ENCODE data around the gene TMEM238. TPM values are rescaled to one million over a fixed set of nuclear protein-coding genes. Genes with fewer than 3 reads are reported as not detected.

The TMEM238 gene
- total and polyA plus RNA-seq, 10 of the 15 experiments (the other 5 are each of a cell fraction or from before 2014, with no cell fraction given), result 0.05 to 16.9 (median 0.58) TPM; not detected in 1

DNA sequence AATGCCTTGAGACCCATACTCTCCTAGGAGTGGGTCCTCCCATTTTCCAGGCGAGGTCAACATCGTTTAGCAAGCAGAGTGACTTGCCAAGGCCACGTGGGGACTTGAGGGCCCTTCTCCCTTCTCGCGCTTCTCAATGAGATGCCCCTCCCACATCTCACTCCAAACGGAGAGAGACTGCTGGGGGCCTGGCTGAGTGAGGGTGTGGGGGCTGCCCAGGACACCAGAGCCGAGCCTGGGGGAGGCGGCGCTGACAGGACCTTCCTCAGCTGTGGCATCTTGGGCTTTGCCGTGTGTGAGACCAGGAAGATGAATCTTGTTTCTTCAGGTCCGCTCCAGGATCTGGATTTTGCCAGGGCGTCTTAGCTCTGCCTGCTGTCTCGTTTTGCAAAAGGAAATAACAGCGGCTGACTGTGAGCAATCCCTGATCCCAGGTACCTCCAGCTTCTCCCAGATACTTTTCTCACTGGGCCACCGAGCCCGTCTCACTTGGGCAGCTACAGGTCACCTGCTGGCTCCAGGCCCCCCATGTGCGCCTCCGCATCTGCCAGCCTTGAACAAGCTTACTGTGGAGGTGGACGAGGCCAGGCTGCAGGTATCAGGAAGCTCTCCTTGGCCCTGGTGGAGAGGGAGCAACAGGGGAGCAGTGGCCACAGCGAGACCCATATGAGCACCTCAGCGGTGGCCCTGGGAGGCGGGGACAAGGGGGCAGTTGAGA is 35.6 kb downstream of the TMEM238 start:
- CTCF ChIA-PET, result interaction anchor here (0.6 to 0.7 kb wide), 2 partner anchors 47 to 57 kb away, joined by 3 to 4 read pairs; no protein-coding TSS in a partner anchor
- H3K79me2 ChIP-seq (ENCODE audit: control insufficient read depth, insufficient read depth, low read length), result no peaks in the 10 kb centered on the region
- intact Hi-C loops (cut with micrococcal nuclease; ENCODE audit: unreplicated experiment) (no loop called here), in situ Hi-C loops (cut with MboI) (no loop called here)
- POLR2A ChIA-PET, result interaction anchor here (1.0 to 1.4 kb wide), 2 partner anchors 9 to 52 kb away, joined by 3 read pairs; partner anchors contain the start of gene KMT5C
- no peak for TF ChIP-seq BHLHE40 (IDR thresholded peaks at IDR 0.05; ENCODE audit: borderline replicate concordance in 1 of 2, low read depth in 2 of 2, low read length in 1 of 2)
- no peak for TF ChIP-seq ZSCAN29 (IDR thresholded peaks at IDR 0.05)
- no peak for TF ChIP-seq SIN3A (IDR thresholded peaks at IDR 0.05; ENCODE audit: low read depth, low read length)
- no peak for TF ChIP-seq NFXL1 (IDR thresholded peaks at IDR 0.05; ENCODE audit: borderline replicate concordance)
- no peak for TF ChIP-seq ETV6 (conservative IDR thresholded peaks at IDR 0.05 in 1 of 2, IDR thresholded peaks at IDR 0.05 in 1 of 2; ENCODE audit: borderline replicate concordance in 1 of 2, low read depth in 1 of 2)
- TF ChIP-seq SPI1 (IDR thresholded peaks at IDR 0.05; ENCODE audit: borderline replicate concordance, insufficient read depth, low read depth, low read length), result no peak
- TF ChIP-seq, protein P1, sequence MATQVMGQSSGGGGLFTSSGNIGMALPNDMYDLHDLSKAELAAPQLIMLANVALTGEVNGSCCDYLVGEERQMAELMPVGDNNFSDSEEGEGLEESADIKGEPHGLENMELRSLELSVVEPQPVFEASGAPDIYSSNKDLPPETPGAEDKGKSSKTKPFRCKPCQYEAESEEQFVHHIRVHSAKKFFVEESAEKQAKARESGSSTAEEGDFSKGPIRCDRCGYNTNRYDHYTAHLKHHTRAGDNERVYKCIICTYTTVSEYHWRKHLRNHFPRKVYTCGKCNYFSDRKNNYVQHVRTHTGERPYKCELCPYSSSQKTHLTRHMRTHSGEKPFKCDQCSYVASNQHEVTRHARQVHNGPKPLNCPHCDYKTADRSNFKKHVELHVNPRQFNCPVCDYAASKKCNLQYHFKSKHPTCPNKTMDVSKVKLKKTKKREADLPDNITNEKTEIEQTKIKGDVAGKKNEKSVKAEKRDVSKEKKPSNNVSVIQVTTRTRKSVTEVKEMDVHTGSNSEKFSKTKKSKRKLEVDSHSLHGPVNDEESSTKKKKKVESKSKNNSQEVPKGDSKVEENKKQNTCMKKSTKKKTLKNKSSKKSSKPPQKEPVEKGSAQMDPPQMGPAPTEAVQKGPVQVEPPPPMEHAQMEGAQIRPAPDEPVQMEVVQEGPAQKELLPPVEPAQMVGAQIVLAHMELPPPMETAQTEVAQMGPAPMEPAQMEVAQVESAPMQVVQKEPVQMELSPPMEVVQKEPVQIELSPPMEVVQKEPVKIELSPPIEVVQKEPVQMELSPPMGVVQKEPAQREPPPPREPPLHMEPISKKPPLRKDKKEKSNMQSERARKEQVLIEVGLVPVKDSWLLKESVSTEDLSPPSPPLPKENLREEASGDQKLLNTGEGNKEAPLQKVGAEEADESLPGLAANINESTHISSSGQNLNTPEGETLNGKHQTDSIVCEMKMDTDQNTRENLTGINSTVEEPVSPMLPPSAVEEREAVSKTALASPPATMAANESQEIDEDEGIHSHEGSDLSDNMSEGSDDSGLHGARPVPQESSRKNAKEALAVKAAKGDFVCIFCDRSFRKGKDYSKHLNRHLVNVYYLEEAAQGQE (IDR thresholded peaks at IDR 0.05; ENCODE audit: low read depth, low read length), result no peak
- TF ChIP-seq, protein P2, sequence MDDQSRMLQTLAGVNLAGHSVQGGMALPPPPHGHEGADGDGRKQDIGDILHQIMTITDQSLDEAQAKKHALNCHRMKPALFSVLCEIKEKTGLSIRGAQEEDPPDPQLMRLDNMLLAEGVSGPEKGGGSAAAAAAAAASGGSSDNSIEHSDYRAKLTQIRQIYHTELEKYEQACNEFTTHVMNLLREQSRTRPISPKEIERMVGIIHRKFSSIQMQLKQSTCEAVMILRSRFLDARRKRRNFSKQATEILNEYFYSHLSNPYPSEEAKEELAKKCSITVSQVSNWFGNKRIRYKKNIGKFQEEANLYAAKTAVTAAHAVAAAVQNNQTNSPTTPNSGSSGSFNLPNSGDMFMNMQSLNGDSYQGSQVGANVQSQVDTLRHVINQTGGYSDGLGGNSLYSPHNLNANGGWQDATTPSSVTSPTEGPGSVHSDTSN (IDR thresholded peaks at IDR 0.05; ENCODE audit: insufficient replicate concordance, low read depth, low read length), result no peak
- TF ChIP-seq YBX1 (IDR thresholded peaks at IDR 0.05), result no peak
- no peak for TF ChIP-seq CREM (IDR thresholded peaks at IDR 0.05; ENCODE audit: low read depth)
- no peak for TF ChIP-seq KAT2A (conservative IDR thresholded peaks at IDR 0.05; ENCODE audit: control insufficient read depth, low read depth, low read length)
- TF ChIP-seq BMI1 (IDR thresholded peaks at IDR 0.05; ENCODE audit: borderline replicate concordance), result no peak
- TF ChIP-seq, protein P3, sequence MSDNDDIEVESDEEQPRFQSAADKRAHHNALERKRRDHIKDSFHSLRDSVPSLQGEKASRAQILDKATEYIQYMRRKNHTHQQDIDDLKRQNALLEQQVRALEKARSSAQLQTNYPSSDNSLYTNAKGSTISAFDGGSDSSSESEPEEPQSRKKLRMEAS (IDR thresholded peaks at IDR 0.05; ENCODE audit: low read depth, low read length), result no peak
- H3K27me3 ChIP-seq (replicated peaks in 1 of 2; ENCODE audit: control insufficient read depth in 2 of 2, insufficient read depth in 2 of 2, low read length in 1 of 2), result peaks cover 4 to 5% of the 10 kb centered on the region in 2 experiments; a peak in 3 of 4 replicates
- FAIRE-seq (no peak), DNase-seq (ENCODE audit: low read depth, low spot score) (no peak), ATAC-seq (no peak)
- no peak overlapping the region for H3K9ac ChIP-seq (ENCODE audit: control insufficient read depth, insufficient read depth, low read length)
- no peaks in the 10 kb centered on the region; a peak in 1 of 4 replicates for H3K36me3 ChIP-seq (ENCODE audit: control insufficient read depth in 2 of 2, insufficient read depth in 2 of 2, low read length in 1 of 2)
- H2AFZ ChIP-seq (ENCODE audit: control insufficient read depth, low read depth, low read length), result no peak overlapping the region
- no peaks in the 10 kb centered on the region; the same call in 1 of the 2 replicates for H4K20me1 ChIP-seq (ENCODE audit: control insufficient read depth, insufficient read depth)
- H3K4me1 ChIP-seq (ENCODE audit: control insufficient read depth, insufficient read depth, low read length), result no peaks in the 10 kb centered on the region; the same call in 1 of the 2 replicates
- 87% methylated on average over 22 of the region's 22 CpGs for WGBS (ENCODE audit: insufficient coverage, insufficient replicate concordance, low lambda C conversion rate, missing lambda C conversion rate)
- SMC1A ChIA-PET (ENCODE audit: uncharacterized antibody, unreplicated experiment), result interaction anchor here (0.6 kb wide), 1 partner anchor 1434 kb away, joined by 3 read pairs; no protein-coding TSS in a partner anchor
- no peaks in the 10 kb centered on the region for H3K9me3 ChIP-seq (replicated peaks; ENCODE audit: control insufficient read depth, insufficient read depth, low read length)
- H3K4me3 ChIP-seq, result no peak overlapping the region
- no peak overlapping the region for H3K27ac ChIP-seq (ENCODE audit: control insufficient read depth, insufficient read depth)
- no peak overlapping the region for H3K4me2 ChIP-seq (ENCODE audit: control insufficient read depth, insufficient read depth)
- BruUV-seq (replicated peaks), result no TSS peak
- RAD21 ChIA-PET (ENCODE audit: unreplicated experiment), result no interaction called here
